Cardiac muscle cell (in vitro differentiated cells and primary cell): Measurements from ENCODE around the gene IFIT3. TPM values are rescaled to one million over a fixed set of nuclear protein-coding genes. Genes with fewer than 3 reads are reported as not detected.
"Not testable (repeated sequence)": the region's sequence is repeated elsewhere in the genome, so short reads cannot be mapped to it uniquely, and the experiment has no call there.

Source experiments
- DNase-seq, 2 donors: peaks; one replicate each; pipeline versions ENCODE4 v3.0.0 to v3.0.0-alpha.2; 2010 to 2017; ENCODE audit warnings: low read depth in 1 of 2, low spot score in 1 of 2
- H3K27ac ChIP-seq: fragments of 200-600 bp; sonication (generic); 2 replicates; pipeline ENCODE4 v1.5.1; 2016
- H3K27me3 ChIP-seq: fragments of 200-600 bp; sonication (generic); 2 replicates; pipeline ENCODE4 v1.6.0; 2016; ENCODE audit warnings: control low read depth
- H3K36me3 ChIP-seq: fragments of 200-600 bp; sonication (generic); 2 replicates; pipeline ENCODE4 v1.5.1; 2016; ENCODE audit warnings: control low read depth
- H3K4me1 ChIP-seq: fragments of 200-600 bp; sonication (generic); 2 replicates; pipeline ENCODE4 v1.8.1; 2017; ENCODE audit warnings: low read depth, mild to moderate bottlenecking, mixed run types
- H3K4me3 ChIP-seq: fragments of 200-600 bp; sonication (generic); 2 replicates; pipeline ENCODE4 v1.5.1; 2016; ENCODE audit warnings: mild to moderate bottlenecking
- H3K9me3 ChIP-seq: fragments of 200-600 bp; sonication (generic); 2 replicates; pipeline ENCODE4 v1.5.1; 2017; ENCODE audit warnings: low read depth, mild to moderate bottlenecking, control low read depth
- CTCF ChIP-seq: IDR thresholded peaks from 2 replicates; pipeline ENCODE4 v1.5.1; 2012; ENCODE audit warnings: low read depth, mild to moderate bottlenecking, low read length
- polyA plus RNA-seq: library from polyadenylated mRNA; unstranded; fragments of >200 nt; fragmentation: Nextera tagmentation; extraction: Ambion mirVana; gene quantifications from 2 replicates; pipeline ENCODE4 v1.2.1, GENCODE V29; 2016
- total RNA-seq: library from RNA; depleted of rRNA; stranded (reverse); fragments of >200 nt; gene quantifications from 2 replicates; pipeline ENCODE4 v1.2.3, GENCODE V29; 2016

Gene IFIT3
- total and polyA plus RNA-seq, 2 experiments from 2014 or later: 0.24 to 0.70 TPM

- no peaks in the 10 kb centered on the region for H3K9me3 ChIP-seq
- H3K27me3 ChIP-seq: no peaks in the 10 kb centered on the region
- TF ChIP-seq CTCF: no peak
- no peak for DNase-seq
- no peak overlapping the region for H3K4me3 ChIP-seq
- no peak overlapping the region for H3K27ac ChIP-seq
- peaks cover 28% of the 10 kb centered on the region for H3K4me1 ChIP-seq
- no peaks in the 10 kb centered on the region for H3K36me3 ChIP-seq
Observed at GRCh38 chr10:89329151-89329550, 1.4 kb downstream of the IFIT3 start.

GRCh38 chr10:89330014-89330413 lies 2.2 kb downstream of the IFIT3 start:
- DNase-seq, H3K27me3 ChIP-seq, H3K9me3 ChIP-seq, H3K36me3 ChIP-seq, H3K27ac ChIP-seq, H3K4me3 ChIP-seq: not testable (repeated sequence)
- peaks cover 28% of the 10 kb centered on the region for H3K4me1 ChIP-seq

DNA sequence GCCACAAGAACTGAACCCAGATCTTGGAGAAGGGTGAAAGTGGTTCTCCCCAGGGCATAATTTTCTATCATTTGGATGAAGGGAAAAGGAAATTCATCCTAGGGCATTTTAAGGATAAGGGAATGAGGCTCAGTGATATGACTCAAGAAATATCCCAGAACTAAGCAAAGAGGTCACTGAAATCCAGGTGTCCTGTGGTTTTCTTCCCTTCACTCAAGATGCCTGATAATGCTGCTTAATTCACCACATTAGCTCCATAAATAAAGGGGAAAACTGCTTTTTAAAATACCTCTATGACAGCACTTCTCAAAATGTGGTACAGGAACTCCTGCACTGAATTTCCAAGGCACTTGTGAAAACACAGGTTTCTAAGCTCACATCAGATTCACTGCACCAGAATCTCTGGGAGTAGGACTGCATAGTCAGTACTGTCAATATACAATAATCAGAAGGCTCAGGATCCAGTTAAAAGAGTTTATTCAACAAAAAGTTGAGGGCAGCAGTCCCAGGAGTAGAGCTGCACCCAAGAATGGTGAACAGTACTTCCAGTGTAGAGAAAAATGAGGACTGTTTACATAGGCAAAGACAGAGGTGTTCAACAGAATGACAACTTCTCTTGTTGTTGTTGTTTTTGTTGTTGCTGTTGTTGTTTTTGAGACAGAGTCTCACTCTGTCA lies 2.9 kb downstream of the IFIT3 start:
- no peak for DNase-seq
- Histone ChIP-seq H3K4me3 (no peak overlapping the region), H3K36me3 (no peaks in the 10 kb centered on the region), H3K27me3 (no peaks in the 10 kb centered on the region), H3K27ac (no peak overlapping the region), H3K4me1 (peaks cover 28% of the 10 kb centered on the region), H3K9me3 (no peaks in the 10 kb centered on the region)
- no peak for TF ChIP-seq CTCF

DNA sequence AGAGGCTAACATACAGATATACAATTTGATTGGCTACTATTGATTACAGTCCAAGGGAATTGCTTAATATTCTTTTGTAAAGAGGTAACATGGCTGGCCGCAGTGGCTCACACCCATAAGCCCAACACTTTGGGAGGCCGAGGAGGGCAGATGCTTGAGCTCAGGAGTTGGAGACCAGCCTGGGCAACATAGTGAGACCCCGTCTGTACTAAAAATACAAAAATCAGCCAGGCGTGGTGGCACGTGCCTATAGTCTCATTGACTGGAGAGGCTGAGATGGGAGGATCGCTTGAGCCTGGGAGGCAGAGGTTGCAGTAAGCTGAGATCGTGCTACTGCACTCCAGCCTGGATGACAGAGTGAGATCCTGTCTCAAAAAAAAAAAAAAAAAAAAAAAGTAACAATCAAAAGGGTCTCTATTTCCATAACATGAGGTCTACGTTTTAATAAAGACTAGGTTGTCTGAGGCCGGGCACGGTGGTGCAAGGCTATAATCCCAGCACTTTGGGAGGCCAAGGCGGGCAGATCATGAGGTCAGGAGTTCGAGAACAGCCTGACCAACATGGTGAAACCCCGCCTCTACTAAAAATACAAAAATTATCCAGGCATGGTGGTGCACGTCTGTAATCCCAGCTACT lies 3.8 kb downstream of the IFIT3 start:
- H3K27ac ChIP-seq, DNase-seq, H3K36me3 ChIP-seq, H3K27me3 ChIP-seq, H3K4me3 ChIP-seq, H3K9me3 ChIP-seq: not testable (repeated sequence)
- peaks cover 28% of the 10 kb centered on the region for H3K4me1 ChIP-seq

DNA sequence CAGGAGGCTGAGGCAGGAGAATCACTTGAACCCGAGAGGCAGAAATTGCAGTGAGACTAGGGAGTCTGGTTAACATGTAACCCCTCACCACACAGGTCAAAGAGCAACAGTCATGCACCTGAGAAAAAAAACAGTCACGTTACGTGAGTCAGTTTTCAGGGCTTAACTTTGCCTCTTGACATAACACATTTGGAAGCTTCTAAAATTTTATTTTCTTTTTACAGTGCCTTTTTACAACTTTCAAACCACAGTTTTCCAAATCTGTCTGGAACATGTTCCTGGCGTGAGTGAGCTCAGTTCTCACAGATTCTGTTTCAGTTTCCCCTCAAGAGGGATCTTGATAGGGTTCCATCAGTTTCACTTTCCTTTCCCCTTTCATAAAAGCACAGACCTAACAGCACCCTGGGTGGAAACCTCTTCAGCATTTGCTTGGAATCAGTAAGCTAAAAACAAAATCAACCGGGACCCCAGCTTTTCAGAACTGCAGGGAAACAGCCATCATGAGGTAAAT lies 4.4 kb downstream of the IFIT3 start:
- Histone ChIP-seq H3K4me1 (peaks cover 28% of the 10 kb centered on the region), H3K27me3 (no peaks in the 10 kb centered on the region), H3K9me3 (no peaks in the 10 kb centered on the region), H3K36me3 (no peaks in the 10 kb centered on the region), H3K27ac (no peak overlapping the region), H3K4me3 (no peak overlapping the region)
- peak in 1 of 2 donors; percentile 79 for DNase-seq
- no peak for TF ChIP-seq CTCF

- H3K4me1 ChIP-seq: peaks cover 16% of the 10 kb centered on the region
- no peak for DNase-seq
- no peaks in the 10 kb centered on the region for H3K27me3 ChIP-seq
- no peaks in the 10 kb centered on the region for H3K9me3 ChIP-seq
- H3K4me3 ChIP-seq: no peak overlapping the region
- no peaks in the 10 kb centered on the region for H3K36me3 ChIP-seq
- no peak for TF ChIP-seq CTCF
- no peak overlapping the region for H3K27ac ChIP-seq
Observed at GRCh38 chr10:89335226-89335625, 7.4 kb downstream of the IFIT3 start.
